A549 (cell line): ENCODE measurements around the gene REEP6. TPM values are rescaled to one million over a fixed set of nuclear protein-coding genes. Genes with fewer than 3 reads are reported as not detected.

Source experiments
- ATAC-seq, 2 experiments: fragments of 200-7000 bp in 1 of 2; fragments of >200 bp in 1 of 2; cut with Nextera tagmentation in 1 of 2; cut with Tn5 transposase in 1 of 2; 3 replicates each; pipeline versions ENCODE4 v1.8.0 to v1.9.1; 2018 to 2020; ENCODE audit warnings: mild to moderate bottlenecking in 1 of 2, moderate library complexity in 1 of 2
- CTCF ChIA-PET: fragments of 300-600 bp; sonication (Branson Sonifier 250); formaldehyde crosslinking; extraction: SDS; loops from one replicate; lab custom pipeline; 2021; ENCODE audit warnings: antibody characterized with exemption, inconsistent platforms; lab: Yijun Ruan, JAX
- POLR2A ChIA-PET: fragments of 350-600 bp; formaldehyde crosslinking; extraction: SDS; loops from one replicate; lab custom pipeline; 2021; ENCODE audit warnings: antibody characterized with exemption, inconsistent platforms; lab: Yijun Ruan, JAX
- DNase-seq, 2 experiments: peaks; one replicate each; pipeline versions ENCODE4 v3.0.0 to v3.0.0-alpha.2; 2011 to 2016; ENCODE audit warnings: low read depth in 1 of 2, low spot score in 1 of 2
- FAIRE-seq: peaks from 2 replicates; lab custom pipeline; 2011; peaks lifted over from hg19 to GRCh38; lab: Jason Lieb, UNC
- H3K27ac ChIP-seq, 2 experiments: fragments of >200 bp; sonication (Bioruptor Twin); formaldehyde crosslinking; 3 replicates each; pipeline ENCODE4 v1.5.1; 2016 to 2017
- H3K4me1 ChIP-seq: fragments of >200 bp; sonication (Bioruptor Twin); formaldehyde crosslinking; 3 replicates; pipeline ENCODE4 v1.6.1; 2016
- H3K4me2 ChIP-seq: fragments of >200 bp; sonication (Bioruptor Twin); formaldehyde crosslinking; 3 replicates; pipeline ENCODE4 v1.6.1; 2016
- H3K4me3 ChIP-seq: fragments of >200 bp; sonication (Bioruptor Twin); formaldehyde crosslinking; 3 replicates; pipeline ENCODE4 v1.5.1; 2016
- H3K9me3 ChIP-seq: fragments of >200 bp; sonication (Bioruptor Twin); formaldehyde crosslinking; 3 replicates; pipeline ENCODE4 v1.6.1; 2016
- CHD4 ChIP-seq: fragments of 200-600 bp; sonication (generic); IDR thresholded peaks from 2 replicates; pipeline ENCODE4 v1.6.1; 2016; ENCODE audit warnings: antibody characterized with exemption, mild to moderate bottlenecking, borderline replicate concordance
- CTCF ChIP-seq: fragments of >200 bp; sonication (Bioruptor Twin); formaldehyde crosslinking; IDR thresholded peaks from 3 replicates; pipeline ENCODE4 v1.5.1; 2016
- EHMT2 ChIP-seq: fragments of 200-600 bp; sonication (generic); IDR thresholded peaks from 2 replicates; pipeline ENCODE4 v1.6.1; 2016; ENCODE audit warnings: antibody characterized with exemption, low read depth, mild to moderate bottlenecking, moderate library complexity
- ELK1 ChIP-seq: fragments of 150-350 bp; IDR thresholded peaks from 2 replicates; pipeline ENCODE4 v1.6.1; 2014; ENCODE audit warnings: low read depth, mild to moderate bottlenecking, low read length
- HES2 ChIP-seq: fragments of >200 bp; sonication (Bioruptor Twin); formaldehyde crosslinking; IDR thresholded peaks from 2 replicates; pipeline ENCODE4 v1.6.1; 2016
- HOXB13 ChIP-seq: fragments of 250-450 bp; sonication (Bioruptor Pico); IDR thresholded peaks from 2 replicates; pipeline ENCODE4 v1.5.0; 2020; ENCODE audit warnings: low read depth, mild to moderate bottlenecking, moderate library complexity
- HOXB5 ChIP-seq: fragments of 250-450 bp; sonication (Bioruptor Pico); IDR thresholded peaks from 2 replicates; pipeline ENCODE4 v1.5.0; 2020; ENCODE audit warnings: mild to moderate bottlenecking, moderate library complexity
- JUNB ChIP-seq: fragments of >200 bp; sonication (Bioruptor Twin); formaldehyde crosslinking; IDR thresholded peaks from 2 replicates; pipeline ENCODE4 v1.6.1; 2016
- KDM5A ChIP-seq: fragments of 200-600 bp; sonication (generic); IDR thresholded peaks from 2 replicates; pipeline ENCODE4 v1.6.1; 2016; ENCODE audit warnings: antibody characterized with exemption, mild to moderate bottlenecking
- MAX ChIP-seq: IDR thresholded peaks from 2 replicates; pipeline ENCODE4 v1.6.1; 2012
- MYC ChIP-seq: IDR thresholded peaks from 2 replicates; pipeline ENCODE4 v1.6.1; 2012; ENCODE audit warnings: mild to moderate bottlenecking, inconsistent platforms, low read length, improper control_type of control experiment, borderline replicate concordance
- NFE2L2 ChIP-seq: fragments of 150-350 bp; conservative IDR thresholded peaks from 2 replicates; pipeline ENCODE4 v1.6.1; 2014; ENCODE audit warnings: low read length
- POLR2AphosphoS2 ChIP-seq: conservative IDR thresholded peaks from 2 replicates; pipeline ENCODE4 v1.6.1; 2012; ENCODE audit warnings: low read length, improper control_type of control experiment, inconsistent platforms
- REST ChIP-seq: fragments of 200-600 bp; sonication (generic); IDR thresholded peaks from 2 replicates; pipeline ENCODE4 v1.6.1; 2016; ENCODE audit warnings: antibody characterized with exemption, mild to moderate bottlenecking, moderate library complexity
- RNF2 ChIP-seq: fragments of 200-600 bp; sonication (generic); IDR thresholded peaks from 2 replicates; pipeline ENCODE4 v1.6.1; 2016; ENCODE audit warnings: low read depth, mild to moderate bottlenecking, antibody characterized with exemption, moderate library complexity, borderline replicate concordance
- SMC3 ChIP-seq: fragments of >200 bp; sonication (Bioruptor Twin); formaldehyde crosslinking; IDR thresholded peaks from 3 replicates; pipeline ENCODE4 v1.6.1; 2018; ENCODE audit warnings: inconsistent platforms
- TFCP2L1 ChIP-seq: fragments of 250-450 bp; sonication (Bioruptor Pico); IDR thresholded peaks from 2 replicates; pipeline ENCODE4 v1.5.0; 2021; ENCODE audit warnings: mild to moderate bottlenecking
- TP53 ChIP-seq: fragments of 250-450 bp; sonication (Bioruptor Pico); IDR thresholded peaks from 2 replicates; pipeline ENCODE4 v1.5.0; 2021; ENCODE audit warnings: mild to moderate bottlenecking, moderate library complexity
- ZFP36 ChIP-seq: fragments of 450-650 bp; IDR thresholded peaks from 2 replicates; pipeline ENCODE4 v1.6.1; 2014; ENCODE audit warnings: borderline replicate concordance; ENCODE audit not compliant: partially characterized antibody
- ZNF302 ChIP-seq: fragments of 250-450 bp; sonication (Bioruptor Pico); IDR thresholded peaks from 2 replicates; pipeline ENCODE4 v1.9.0; 2021; ENCODE audit warnings: inconsistent platforms, mild to moderate bottlenecking, moderate library complexity
- ZSCAN20 ChIP-seq: fragments of 250-450 bp; sonication (Bioruptor Pico); IDR thresholded peaks from 2 replicates; pipeline ENCODE4 v1.8.0; 2022; ENCODE audit warnings: mild to moderate bottlenecking, moderate library complexity
- whole genome bisulfite sequencing: methylation state at CpG from one replicate; pipeline ENCODE4 v1.1.6; 2017; ENCODE audit errors: missing lambda C conversion rate; 5-methylcytosine and 5-hydroxymethylcytosine counted together
- polyA plus RNA-seq, 4 experiments: library from polyadenylated mRNA; depleted of rRNA in 3 of 4; stranded (reverse); fragments of >200 nt; fragmentation: RNase III in 1 of 4; extraction: RNeasy Plus Mini Kit Qiagen cat#74134 plus additional on column Dnase treatment in 1 of 4; gene quantifications; 2 replicates in 3 of 4; 3 replicates in 1 of 4; pipeline ENCODE4 v1.2.3, GENCODE V29; 2011 to 2017

REEP6 gene
- polyA plus RNA-seq, 2 of the 4 experiments (the other 2 are of a cell fraction), result 1.8 to 4.8 TPM

- no peak for TF ChIP-seq CTCF
- TF ChIP-seq MYC, result no peak
- TF ChIP-seq CHD4, result no peak
- no peak for TF ChIP-seq MAX
- TF ChIP-seq POLR2AphosphoS2, result no peak
Measured at GRCh38 chr19:1481224-1481892, 9.6 kb upstream of the REEP6 start (continued).

GRCh38 chr19:1481893-1482360 is 9.1 kb upstream of the REEP6 start:
- H3K4me2 ChIP-seq, result no peak overlapping the region
- ATAC-seq, result no peak
- H3K27ac ChIP-seq, result no peak overlapping the region
- no peak for DNase-seq
- no peak for FAIRE-seq
- H3K9me3 ChIP-seq, result no peaks in the 10 kb centered on the region
- TF ChIP-seq CHD4 (no peak), JUNB (no peak), ELK1 (no peak), MYC (no peak), ZFP36 (no peak), ZNF302 (CRISPR knock-in tag) (no peak), KDM5A (no peak), TFCP2L1 (no peak)
- POLR2A ChIA-PET, result no interaction called here
- no peak overlapping the region for H3K4me3 ChIP-seq
- H3K4me1 ChIP-seq, result peaks cover 11% of the 10 kb centered on the region; the same call in 2 of the 3 replicates
- CTCF ChIA-PET, result no interaction called here
- 98% methylated on average over 20 of the region's 36 CpGs for WGBS

- H3K4me3 ChIP-seq, result no peak overlapping the region
- TF ChIP-seq TFCP2L1, result no peak
- TF ChIP-seq NFE2L2, result no peak
- TF ChIP-seq CHD4, result no peak
- TF ChIP-seq SMC3, result no peak
- TF ChIP-seq HOXB13, result no peak
- TF ChIP-seq MYC, result no peak
- no peak for TF ChIP-seq RNF2
- no peak for TF ChIP-seq HES2
- no peak for TF ChIP-seq ZSCAN20
- no peak for TF ChIP-seq TP53 (CRISPR knock-in tag)
- TF ChIP-seq KDM5A, result no peak
- no peak for TF ChIP-seq EHMT2
- TF ChIP-seq MAX, result no peak
- TF ChIP-seq REST, result no peak
- TF ChIP-seq HOXB5 (CRISPR knock-in tag), result no peak
- TF ChIP-seq, all 56 proteins: peak for 0
- WGBS, result 82% methylated on average over 8 of the region's 37 CpGs
- CTCF ChIA-PET, result no interaction called here
- ATAC-seq (no peak), FAIRE-seq (no peak), DNase-seq (no peak)
- POLR2A ChIA-PET, result no interaction called here
- H3K9me3 ChIP-seq, result no peaks in the 10 kb centered on the region
- no peak overlapping the region for H3K4me2 ChIP-seq
- no peak overlapping the region for H3K27ac ChIP-seq
- H3K4me1 ChIP-seq, result peaks cover 10% of the 10 kb centered on the region; the same call in 2 of the 3 replicates
Measured at GRCh38 chr19:1482361-1483130, 8.4 kb upstream of the REEP6 start.
